Skeletal muscle satellite cell (primary cell): ENCODE measurements around the gene LCN2.

Source experiments
- H3K27me3 ChIP-seq: 2 replicates; pipeline ENCODE4 v1.7.0; 2013; ENCODE audit warnings: low read length; ENCODE audit not compliant: control insufficient read depth, insufficient read depth
- H3K36me3 ChIP-seq: 2 replicates; pipeline ENCODE4 v1.7.0; 2013; ENCODE audit warnings: mild to moderate bottlenecking, control low read depth, low read length; ENCODE audit not compliant: insufficient read depth
- H3K4me1 ChIP-seq: 2 replicates; pipeline ENCODE4 v1.7.0; 2013; ENCODE audit warnings: low read length; ENCODE audit not compliant: control insufficient read depth, insufficient read depth
- H3K4me2 ChIP-seq: 2 replicates; pipeline ENCODE4 v1.7.0; 2013; ENCODE audit warnings: mild to moderate bottlenecking, low read length
- H3K4me3 ChIP-seq: 2 replicates; pipeline ENCODE4 v1.7.0; 2013; ENCODE audit warnings: low read length
- H3K9ac ChIP-seq: 2 replicates; pipeline ENCODE4 v1.7.0; 2013; ENCODE audit warnings: mild to moderate bottlenecking, low read depth, low read length, moderate library complexity
- H3K9me3 ChIP-seq: replicated peaks from 2 replicates; pipeline ENCODE4 v1.7.0; 2013; ENCODE audit warnings: mild to moderate bottlenecking, control low read depth, low read length

Gene LCN2

GRCh38 chr9:128159522-128159783, 10.2 kb downstream of the LCN2 start:
- peaks cover 21% of the 10 kb centered on the region for H3K36me3 ChIP-seq
- H3K4me3 ChIP-seq = peak overlapping the region; percentile 71
- peaks cover 31% of the 10 kb centered on the region for H3K4me1 ChIP-seq
- peak overlapping the region; percentile 64 for H3K9ac ChIP-seq
- H3K27me3 ChIP-seq = no peaks in the 10 kb centered on the region
- H3K4me2 ChIP-seq = peak overlapping the region; percentile 79
- no peaks in the 10 kb centered on the region for H3K9me3 ChIP-seq

GRCh38 chr9:128159784-128160602, 10.7 kb downstream of the LCN2 start, which contains the start of gene BBLN:
TSS of gene BBLN (plus strand) at chr9:128160265. CDS start at chr9:128160408, 143 bp downstream.
- Histone ChIP-seq H3K9me3 (no peaks in the 10 kb centered on the region), H3K27me3 (no peaks in the 10 kb centered on the region), H3K4me1 (peaks cover 34% of the 10 kb centered on the region), H3K9ac (peak within 1 kb of the TSS; percentile 79), H3K4me3 (peak within 1 kb of the TSS; percentile 88), H3K4me2 (peak within 1 kb of the TSS; percentile 94), H3K36me3 (peaks cover 25% of the 10 kb centered on the region)

GRCh38 chr9:128160603-128160987, 11.3 kb downstream of the LCN2 start:
- peaks cover 25% of the 10 kb centered on the region for H3K36me3 ChIP-seq
- peak overlapping the region; percentile 94 for H3K4me2 ChIP-seq
- peaks cover 34% of the 10 kb centered on the region for H3K4me1 ChIP-seq
- H3K9me3 ChIP-seq = no peaks in the 10 kb centered on the region
- peak overlapping the region; percentile 88 for H3K4me3 ChIP-seq
- peak overlapping the region; percentile 79 for H3K9ac ChIP-seq
- no peaks in the 10 kb centered on the region for H3K27me3 ChIP-seq

DNA sequence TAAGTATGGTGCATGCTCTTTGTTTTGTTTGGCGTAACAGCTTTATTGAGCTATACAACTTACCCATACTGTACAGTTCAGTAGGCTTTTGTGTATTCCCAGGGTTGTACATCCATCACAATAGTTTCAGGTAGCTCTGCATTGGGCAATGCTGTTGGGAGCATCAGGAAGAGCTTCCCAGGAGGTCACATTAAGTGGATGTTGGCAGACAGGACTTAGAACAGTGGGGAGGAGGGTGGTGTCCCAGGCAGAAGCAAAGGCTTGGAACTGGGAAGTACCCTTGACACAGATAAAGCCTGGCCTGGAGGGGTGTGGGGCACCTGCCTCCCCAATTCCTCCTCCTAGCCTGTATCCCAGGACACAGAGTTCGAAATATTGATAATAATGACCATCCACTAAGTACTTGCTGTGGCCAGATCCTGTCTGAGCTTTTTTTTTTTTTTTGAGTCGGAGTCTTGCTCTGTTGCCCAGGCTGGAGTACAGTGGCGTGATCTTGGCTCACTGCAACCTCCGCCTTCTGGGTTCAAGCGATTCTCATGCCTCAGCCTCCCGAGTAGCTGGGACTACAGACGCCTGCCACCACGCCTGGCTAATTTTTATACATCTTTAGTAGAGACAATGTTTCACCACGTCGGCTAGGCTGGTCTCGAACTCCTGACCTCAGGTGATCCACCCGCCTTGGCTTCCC, 12.1 kb downstream of the LCN2 start:
- Histone ChIP-seq H3K9me3 (no peaks in the 10 kb centered on the region), H3K4me2 (peak overlapping the region; percentile 94), H3K27me3 (no peaks in the 10 kb centered on the region), H3K36me3 (peaks cover 32% of the 10 kb centered on the region), H3K4me3 (peak overlapping the region; percentile 88), H3K4me1 (peaks cover 34% of the 10 kb centered on the region), H3K9ac (no peak overlapping the region)

- Histone ChIP-seq H3K27me3 (no peaks in the 10 kb centered on the region), H3K4me2 (peak overlapping the region; percentile 50), H3K4me1 (peaks cover 34% of the 10 kb centered on the region), H3K9me3 (no peaks in the 10 kb centered on the region), H3K36me3 (peaks cover 43% of the 10 kb centered on the region), H3K4me3 (no peak overlapping the region), H3K9ac (no peak overlapping the region)
These were observed 13.2 kb downstream of the LCN2 start for GRCh38 chr9:128162215-128163026.

DNA sequence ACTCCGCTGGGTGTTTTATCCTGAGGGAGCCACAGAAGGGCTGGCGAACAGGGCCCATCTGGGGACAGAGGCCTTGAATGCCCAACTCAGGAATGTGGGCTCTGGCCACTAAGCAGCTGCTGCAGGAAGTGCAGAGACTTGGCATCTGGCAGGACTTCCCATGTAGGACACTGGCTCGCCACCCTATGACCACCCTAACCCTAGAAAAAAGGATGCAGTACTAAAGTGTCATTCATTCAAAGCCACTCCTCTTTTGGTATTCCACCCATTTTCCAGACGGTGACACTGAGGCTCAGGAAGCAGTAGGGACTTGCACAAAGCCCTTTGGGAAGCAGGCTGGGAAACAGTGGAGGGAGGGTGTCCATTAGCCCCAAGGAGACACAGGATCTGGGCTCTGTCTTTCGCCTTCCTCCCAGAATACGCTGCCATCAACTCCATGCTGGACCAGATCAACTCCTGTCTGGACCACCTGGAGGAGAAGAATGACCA, 13.8 kb downstream of the LCN2 start:
- no peak overlapping the region for H3K4me2 ChIP-seq
- H3K4me3 ChIP-seq = no peak overlapping the region
- peaks cover 49% of the 10 kb centered on the region for H3K36me3 ChIP-seq
- no peaks in the 10 kb centered on the region for H3K27me3 ChIP-seq
- H3K9me3 ChIP-seq = no peaks in the 10 kb centered on the region
- H3K4me1 ChIP-seq = peaks cover 34% of the 10 kb centered on the region
- no peak overlapping the region for H3K9ac ChIP-seq

DNA sequence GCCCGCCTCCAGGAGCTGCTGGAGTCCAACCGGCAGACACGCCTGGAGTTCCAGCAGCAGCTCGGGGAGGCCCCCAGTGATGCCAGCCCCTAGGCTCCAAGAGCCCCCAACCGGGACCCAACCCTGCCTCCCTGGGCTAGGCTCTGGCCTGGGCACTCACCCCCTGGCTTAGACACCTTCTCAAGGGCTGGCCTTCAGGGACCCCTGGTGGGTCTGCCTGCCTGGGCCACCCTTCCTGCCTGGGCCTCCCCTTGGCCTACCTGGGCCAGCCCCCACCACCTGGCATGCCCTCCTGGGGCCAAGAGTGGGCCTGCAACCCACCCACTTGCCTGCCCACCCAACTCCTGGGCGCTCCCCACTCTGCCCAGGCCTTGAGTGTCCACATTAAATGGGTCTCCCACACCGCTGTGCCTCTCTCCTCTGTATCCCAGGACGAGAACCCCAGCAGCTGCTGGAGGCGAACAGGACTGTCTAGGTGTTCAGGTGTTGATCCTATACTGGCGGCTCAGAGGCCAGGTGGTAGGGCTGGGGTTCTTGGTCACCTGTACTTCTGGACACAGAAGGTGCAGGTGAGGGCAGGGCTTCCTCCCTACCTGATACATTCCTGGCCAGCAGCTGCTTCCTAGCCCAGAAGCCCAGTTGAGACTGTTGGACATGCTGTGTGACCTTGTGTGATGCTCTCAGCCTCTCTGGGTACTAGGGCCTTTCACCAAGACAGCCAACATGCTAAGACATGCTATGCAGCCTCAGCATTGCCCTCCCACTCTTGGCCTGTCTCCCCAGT, 14.5 kb downstream of the LCN2 start:
- Histone ChIP-seq H3K4me1 (peaks cover 34% of the 10 kb centered on the region), H3K36me3 (peaks cover 54% of the 10 kb centered on the region), H3K27me3 (no peaks in the 10 kb centered on the region), H3K9ac (no peak overlapping the region), H3K4me2 (no peak overlapping the region), H3K9me3 (no peaks in the 10 kb centered on the region), H3K4me3 (no peak overlapping the region)

DNA sequence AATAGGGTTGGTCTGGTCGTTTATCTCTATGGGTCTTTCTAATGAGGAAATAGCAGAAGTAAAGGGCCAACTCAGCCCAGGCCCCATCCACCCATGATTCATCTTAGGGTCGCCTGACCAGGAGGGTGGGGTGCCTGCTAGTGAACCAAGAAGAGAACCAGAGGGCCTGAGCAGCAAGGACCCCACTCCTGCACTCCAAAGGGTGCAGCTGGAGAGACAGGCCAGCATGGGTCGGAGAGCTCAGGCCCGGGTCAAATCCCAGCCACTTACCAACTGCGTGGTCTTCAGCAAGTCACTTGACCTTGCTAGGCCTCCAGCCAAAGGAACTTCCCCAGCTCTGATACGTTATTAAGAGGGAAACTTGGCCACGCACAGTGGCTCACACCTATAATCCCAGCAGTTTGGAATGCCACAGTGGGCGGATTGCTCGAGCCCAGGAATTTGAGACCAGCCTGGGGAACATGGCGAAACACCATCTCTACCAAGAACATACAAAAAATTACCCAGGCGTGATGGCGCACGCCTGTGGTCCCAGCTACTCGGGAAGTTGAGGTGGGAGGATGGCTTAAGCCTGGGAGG, 15.1 kb downstream of the LCN2 start:
- no peak overlapping the region for H3K4me3 ChIP-seq
- H3K9me3 ChIP-seq = no peaks in the 10 kb centered on the region
- H3K4me1 ChIP-seq = peaks cover 32% of the 10 kb centered on the region
- no peak overlapping the region for H3K9ac ChIP-seq
- peaks cover 61% of the 10 kb centered on the region for H3K36me3 ChIP-seq
- H3K4me2 ChIP-seq = no peak overlapping the region
- H3K27me3 ChIP-seq = no peaks in the 10 kb centered on the region

DNA sequence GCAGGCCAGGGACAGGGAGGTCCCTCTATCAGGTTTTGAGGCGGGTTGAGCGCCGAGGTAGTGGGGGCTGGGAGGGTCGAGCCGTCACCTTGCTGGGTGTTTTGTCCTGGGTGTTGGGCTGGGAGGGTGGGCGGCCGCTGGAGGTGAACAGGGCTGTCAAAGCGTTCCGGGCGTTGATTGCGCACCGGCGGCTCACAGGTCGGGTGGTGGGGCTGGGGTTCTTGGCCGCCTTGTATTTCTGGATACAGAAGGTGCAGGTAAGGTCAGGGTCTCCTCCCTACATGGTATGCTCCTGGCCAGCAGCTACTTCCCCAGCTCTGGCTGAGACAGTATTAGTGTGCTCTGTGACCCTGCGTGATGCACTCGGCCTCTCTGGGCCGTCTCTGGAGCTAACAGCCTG, 16.9 kb downstream of the LCN2 start:
- no peak overlapping the region for H3K4me2 ChIP-seq
- peaks cover 69% of the 10 kb centered on the region for H3K36me3 ChIP-seq

GRCh38 chr9:128167209-128167608, 18.0 kb downstream of the LCN2 start:
- no peaks in the 10 kb centered on the region for H3K9me3 ChIP-seq
- no peak overlapping the region for H3K4me3 ChIP-seq
- no peak overlapping the region for H3K9ac ChIP-seq
- peaks cover 69% of the 10 kb centered on the region for H3K36me3 ChIP-seq
- no peak overlapping the region for H3K4me2 ChIP-seq
- no peaks in the 10 kb centered on the region for H3K27me3 ChIP-seq
- peaks cover 14% of the 10 kb centered on the region for H3K4me1 ChIP-seq

More for the DNA sequence above, 16.9 kb downstream of the LCN2 start:
- no peaks in the 10 kb centered on the region for H3K9me3 ChIP-seq
- peaks cover 23% of the 10 kb centered on the region for H3K4me1 ChIP-seq
- H3K9ac ChIP-seq = no peak overlapping the region
- H3K4me3 ChIP-seq = no peak overlapping the region
- no peaks in the 10 kb centered on the region for H3K27me3 ChIP-seq
